HL-60 (cell line): ENCODE data around the gene ADAM29.
"Not testable (repeated sequence)": the region's sequence is repeated elsewhere in the genome, so short reads cannot be mapped to it uniquely, and the experiment has no call there.

Experiments used
- CTCF ChIP-seq: IDR thresholded peaks from one replicate; pipeline ENCODE4 v1.5.1; 2011; ENCODE audit warnings: low read length, control low read depth, inconsistent platforms; ENCODE audit not compliant: insufficient read depth
- GABPA ChIP-seq: IDR thresholded peaks from 2 replicates; pipeline ENCODE4 v1.6.1; 2012; ENCODE audit warnings: low read depth

- not testable (repeated sequence) for TF ChIP-seq CTCF, GABPA
Observed at GRCh38 chr4:175019447-175019846, 101.3 kb downstream of the ADAM29 start.
